Esophagus muscularis mucosa (tissue), 3 donors: Measurements from ENCODE around the gene PEX7.

Experiments
- POLR2A ChIP-seq: fragments of 450-650 bp; IDR thresholded peaks from one replicate; pipeline ENCODE4 v1.6.1; 2017; ENCODE audit warnings: antibody characterized with exemption, moderate library complexity, mild to moderate bottlenecking, low read depth
- POLR2AphosphoS5 ChIP-seq, 2 donors: sonication (generic); formaldehyde crosslinking; IDR thresholded peaks; one replicate each; pipeline ENCODE4 v1.6.1; 2017; ENCODE audit warnings: antibody characterized with exemption in 2 of 2
- TF ChIP-seq, protein P1 (sequence below), 3 experiments: fragments of 200-600 bp in 2 of 3; fragments of 450-650 bp in 1 of 3; sonication (generic) in 2 of 3; IDR thresholded peaks; one replicate each; pipeline ENCODE4 v1.5.1; 2017 to 2019; ENCODE audit warnings: antibody characterized with exemption in 3 of 3, mild to moderate bottlenecking in 2 of 3, moderate library complexity in 1 of 3

- TF ChIP-seq, protein P1, sequence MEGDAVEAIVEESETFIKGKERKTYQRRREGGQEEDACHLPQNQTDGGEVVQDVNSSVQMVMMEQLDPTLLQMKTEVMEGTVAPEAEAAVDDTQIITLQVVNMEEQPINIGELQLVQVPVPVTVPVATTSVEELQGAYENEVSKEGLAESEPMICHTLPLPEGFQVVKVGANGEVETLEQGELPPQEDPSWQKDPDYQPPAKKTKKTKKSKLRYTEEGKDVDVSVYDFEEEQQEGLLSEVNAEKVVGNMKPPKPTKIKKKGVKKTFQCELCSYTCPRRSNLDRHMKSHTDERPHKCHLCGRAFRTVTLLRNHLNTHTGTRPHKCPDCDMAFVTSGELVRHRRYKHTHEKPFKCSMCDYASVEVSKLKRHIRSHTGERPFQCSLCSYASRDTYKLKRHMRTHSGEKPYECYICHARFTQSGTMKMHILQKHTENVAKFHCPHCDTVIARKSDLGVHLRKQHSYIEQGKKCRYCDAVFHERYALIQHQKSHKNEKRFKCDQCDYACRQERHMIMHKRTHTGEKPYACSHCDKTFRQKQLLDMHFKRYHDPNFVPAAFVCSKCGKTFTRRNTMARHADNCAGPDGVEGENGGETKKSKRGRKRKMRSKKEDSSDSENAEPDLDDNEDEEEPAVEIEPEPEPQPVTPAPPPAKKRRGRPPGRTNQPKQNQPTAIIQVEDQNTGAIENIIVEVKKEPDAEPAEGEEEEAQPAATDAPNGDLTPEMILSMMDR (IDR thresholded peaks at IDR 0.05) = no peak
- no peak for TF ChIP-seq POLR2A
- TF ChIP-seq POLR2AphosphoS5 (IDR thresholded peaks at IDR 0.05) = no peak
These were observed 92.6 kb downstream of the PEX7 start for GRCh38 chr6:136914947-136915346.
